BLaER1 treated with 17β-estradiol and CSF1 and Interleukin-3, amounts not matched to agents 10 nM and 100 nM (cell line): ENCODE results near the gene ZNF44.

ENCODE experiments used
- H3K27ac ChIP-seq, 11 experiments: shearing (Covaris generic); formaldehyde crosslinking; 2 replicates each; pipeline ENCODE4 v1.8.1; 2022
- H3K27me3 ChIP-seq, 11 experiments: shearing (Covaris generic); formaldehyde crosslinking; 2 replicates each; pipeline ENCODE4 v1.8.1; 2022
- H3K36me3 ChIP-seq, 11 experiments: shearing (Covaris generic); formaldehyde crosslinking; 2 replicates each; pipeline ENCODE4 v1.8.1; 2022
- H3K4me1 ChIP-seq, 10 experiments: shearing (Covaris generic); formaldehyde crosslinking; 2 replicates each; pipeline ENCODE4 v1.8.1; 2022
- H3K4me2 ChIP-seq, 11 experiments: shearing (Covaris generic); formaldehyde crosslinking; 2 replicates each; pipeline ENCODE4 v1.8.1; 2022
- H3K4me3 ChIP-seq, 10 experiments: shearing (Covaris generic); formaldehyde crosslinking; 2 replicates each; pipeline ENCODE4 v1.8.1; 2022
- H3K9ac ChIP-seq, 11 experiments: shearing (Covaris generic); formaldehyde crosslinking; 2 replicates each; pipeline ENCODE4 v1.8.1; 2022
- H3K9me3 ChIP-seq, 11 experiments: shearing (Covaris generic); formaldehyde crosslinking; replicated peaks in 1 of 11; 2 replicates each; pipeline ENCODE4 v1.8.1; 2022
- H4K20me1 ChIP-seq, 11 experiments: shearing (Covaris generic); formaldehyde crosslinking; 2 replicates each; pipeline ENCODE4 v1.8.1; 2022
- Cebpa-rat ChIP-seq, 11 experiments: shearing (Covaris generic); IDR thresholded peaks; 2 replicates each; pipeline ENCODE4 v1.8.1; 2022

The ZNF44 gene

GRCh38 chr19:12295191-12295590 is 508 bp upstream of the ZNF44 start:
- Histone ChIP-seq H4K20me1 (peaks cover 0 to 24% (median 0%) of the 10 kb centered on the region in 11 experiments; a peak in 5 of 22 replicates), H3K27ac (peak overlapping the region; percentile 83 to 95 (median 90); a peak in 20 of 22 replicates), H3K36me3 (peaks cover 10 to 27% (median 22%) of the 10 kb centered on the region in 11 experiments; a peak in 19 of 22 replicates), H3K9me3 (peaks cover 0 to 25% (median 7%) of the 10 kb centered on the region in 11 experiments; a peak in 14 of 22 replicates), H3K4me1 (peaks cover 10 to 20% (median 13%) of the 10 kb centered on the region in 10 experiments), H3K4me2 (peak overlapping the region; percentile 43 to 98 (median 89); a peak in 17 of 22 replicates), H3K9ac (peak overlapping the region; percentile 91 to 97 (median 93); a peak in 20 of 22 replicates), H3K4me3 (peak overlapping the region; percentile 87 to 100 (median 100); a peak in 19 of 20 replicates), H3K27me3 (no peaks in the 10 kb centered on the region)
- TF ChIP-seq Cebpa-rat (IDR thresholded peaks at IDR 0.05): no peak

- Histone ChIP-seq H3K27me3 (no peaks in the 10 kb centered on the region), H3K9ac (peak overlapping the region; percentile 91 to 97 (median 93)), H3K4me3 (peak overlapping the region; percentile 87 to 100 (median 100)), H3K4me1 (peaks cover 10 to 33% (median 20%) of the 10 kb centered on the region in 10 experiments), H3K27ac (peak overlapping the region; percentile 83 to 95 (median 90)), H4K20me1 (peaks cover 0 to 24% (median 0%) of the 10 kb centered on the region in 11 experiments; a peak in 5 of 22 replicates), H3K4me2 (peak overlapping the region; percentile 83 to 99 (median 91)), H3K36me3 (peaks cover 15 to 37% (median 30%) of the 10 kb centered on the region in 11 experiments; a peak in 21 of 22 replicates), H3K9me3 (peaks cover 0 to 39% (median 16%) of the 10 kb centered on the region in 11 experiments; a peak in 15 of 22 replicates)
- peak in 1 of 11 experiments; percentile 35; a peak in 1 of 22 replicates for TF ChIP-seq Cebpa-rat (IDR thresholded peaks at IDR 0.05)
These were observed 870 bp downstream of the ZNF44 start for GRCh38 chr19:12293777-12294248.

- H3K9ac ChIP-seq: no peak overlapping the region
- H4K20me1 ChIP-seq: peaks cover 0 to 24% (median 0%) of the 10 kb centered on the region in 11 experiments; a peak in 5 of 22 replicates
- peaks cover 10 to 30% (median 19%) of the 10 kb centered on the region in 10 experiments for H3K4me1 ChIP-seq
- peaks cover 37 to 74% (median 53%) of the 10 kb centered on the region in 11 experiments for H3K9me3 ChIP-seq
- TF ChIP-seq Cebpa-rat (IDR thresholded peaks at IDR 0.05): no peak
- no peak overlapping the region for H3K4me3 ChIP-seq
- no peaks in the 10 kb centered on the region for H3K27me3 ChIP-seq
- peaks cover 43 to 72% (median 66%) of the 10 kb centered on the region in 11 experiments for H3K36me3 ChIP-seq
- H3K4me2 ChIP-seq: peak overlapping the region in 4 of 11 experiments; percentile 52 to 81 (median 63); a peak in 8 of 22 replicates
- H3K27ac ChIP-seq: peak overlapping the region in 2 of 11 experiments; percentile 20 to 53; a peak in 2 of 22 replicates
These were observed 5.0 kb downstream of the ZNF44 start for GRCh38 chr19:12289790-12290065.

- peaks cover 2 to 23% (median 10%) of the 10 kb centered on the region in 10 experiments; a peak in 19 of 20 replicates for H3K4me1 ChIP-seq
- no peak overlapping the region for H3K27ac ChIP-seq
- TF ChIP-seq Cebpa-rat (IDR thresholded peaks at IDR 0.05): no peak
- H3K9me3 ChIP-seq: peaks cover 54 to 91% (median 70%) of the 10 kb centered on the region in 11 experiments
- peaks cover 0 to 12% (median 0%) of the 10 kb centered on the region in 11 experiments; a peak in 5 of 22 replicates for H4K20me1 ChIP-seq
- no peak overlapping the region for H3K4me2 ChIP-seq
- peaks cover 60 to 88% (median 82%) of the 10 kb centered on the region in 11 experiments for H3K36me3 ChIP-seq
- H3K27me3 ChIP-seq: no peaks in the 10 kb centered on the region
- H3K4me3 ChIP-seq: no peak overlapping the region
- no peak overlapping the region for H3K9ac ChIP-seq
These were observed 6.7 kb downstream of the ZNF44 start for GRCh38 chr19:12287958-12288500.

GRCh38 chr19:12284631-12285030 is 10.1 kb downstream of the ZNF44 start:
- H3K4me3 ChIP-seq: peak overlapping the region in 1 of 10 experiments; percentile 10; a peak in 1 of 20 replicates
- peaks cover 55 to 82% (median 71%) of the 10 kb centered on the region in 11 experiments for H3K36me3 ChIP-seq
- no peak overlapping the region for H3K4me2 ChIP-seq
- peaks cover 0 to 10% (median 4%) of the 10 kb centered on the region in 10 experiments; a peak in 9 of 20 replicates for H3K4me1 ChIP-seq
- no peak for TF ChIP-seq Cebpa-rat (IDR thresholded peaks at IDR 0.05)
- no peak overlapping the region for H3K9ac ChIP-seq
- H4K20me1 ChIP-seq: no peaks in the 10 kb centered on the region; a peak in 1 of 22 replicates
- H3K27ac ChIP-seq: no peak overlapping the region
- H3K27me3 ChIP-seq: no peaks in the 10 kb centered on the region
- H3K9me3 ChIP-seq: peaks cover 85 to 98% (median 92%) of the 10 kb centered on the region in 11 experiments

GRCh38 chr19:12284226-12284625 is 10.5 kb downstream of the ZNF44 start:
- no peak overlapping the region for H3K4me2 ChIP-seq
- TF ChIP-seq Cebpa-rat (IDR thresholded peaks at IDR 0.05): no peak
- H4K20me1 ChIP-seq: no peaks in the 10 kb centered on the region; a peak in 1 of 22 replicates
- H3K27ac ChIP-seq: no peak overlapping the region
- H3K4me3 ChIP-seq: peak overlapping the region in 1 of 10 experiments; percentile 10; a peak in 1 of 20 replicates
- peaks cover 0 to 6% (median 2%) of the 10 kb centered on the region in 10 experiments; a peak in 9 of 20 replicates for H3K4me1 ChIP-seq
- peaks cover 86 to 98% (median 94%) of the 10 kb centered on the region in 11 experiments for H3K9me3 ChIP-seq
- H3K36me3 ChIP-seq: peaks cover 56 to 82% (median 70%) of the 10 kb centered on the region in 11 experiments
- no peaks in the 10 kb centered on the region for H3K27me3 ChIP-seq
- H3K9ac ChIP-seq: no peak overlapping the region

GRCh38 chr19:12278713-12279112 is 16.0 kb downstream of the ZNF44 start:
- no peaks in the 10 kb centered on the region for H3K4me1 ChIP-seq

GRCh38 chr19:12272980-12273901 is 21.4 kb downstream of the ZNF44 start:
- Histone ChIP-seq H3K27me3 (no peaks in the 10 kb centered on the region; a peak in 1 of 22 replicates), H3K4me1 (no peaks in the 10 kb centered on the region), H4K20me1 (no peaks in the 10 kb centered on the region), H3K27ac (no peak overlapping the region), H3K9me3 (peaks cover 100% of the 10 kb centered on the region in 11 experiments), H3K9ac (no peak overlapping the region), H3K36me3 (peaks cover 87 to 100% (median 97%) of the 10 kb centered on the region in 11 experiments), H3K4me2 (no peak overlapping the region), H3K4me3 (peak overlapping the region; percentile 2 to 52 (median 30); a peak in 13 of 20 replicates)
- TF ChIP-seq Cebpa-rat (IDR thresholded peaks at IDR 0.05): no peak

More at GRCh38 chr19:12278713-12279112, 16.0 kb downstream of the ZNF44 start:
- Histone ChIP-seq H3K27me3 (no peaks in the 10 kb centered on the region), H3K9me3 (peaks cover 95 to 100% (median 100%) of the 10 kb centered on the region in 11 experiments), H3K4me3 (peak overlapping the region in 4 of 10 experiments; percentile 17 to 24 (median 18); a peak in 4 of 20 replicates), H3K36me3 (peaks cover 72 to 90% (median 83%) of the 10 kb centered on the region in 11 experiments), H4K20me1 (no peaks in the 10 kb centered on the region; a peak in 1 of 22 replicates), H3K9ac (no peak overlapping the region), H3K27ac (no peak overlapping the region), H3K4me2 (no peak overlapping the region)
- TF ChIP-seq Cebpa-rat (IDR thresholded peaks at IDR 0.05): no peak
